Measurements from ENCODE around the gene HHEX.

DNA sequence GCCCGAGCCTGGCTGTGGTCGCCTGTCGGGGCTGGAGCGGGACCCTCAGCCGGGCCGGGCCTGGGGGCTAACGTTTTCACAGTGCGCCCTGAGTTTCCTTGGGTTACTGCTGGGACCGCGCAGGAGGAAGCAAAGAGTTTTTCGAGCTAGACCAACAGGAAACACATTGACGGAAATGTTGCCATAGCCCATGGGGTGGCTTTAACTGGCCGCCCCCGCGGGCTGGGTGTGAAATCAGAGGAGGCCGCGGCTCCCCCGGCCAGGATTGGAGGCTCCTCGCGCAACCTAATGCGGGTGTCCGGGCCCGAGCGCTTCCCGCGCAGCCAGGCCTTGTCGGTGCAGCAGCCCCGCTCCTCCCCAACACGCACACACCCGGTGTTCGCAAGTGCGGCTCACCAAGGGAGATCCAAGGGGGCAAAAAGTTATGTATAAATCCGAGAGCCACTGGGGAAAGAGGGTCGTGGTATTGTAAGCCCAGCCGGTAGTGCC is 1.9 kb downstream of the HHEX start:
- TF ChIP-seq, protein P1, sequence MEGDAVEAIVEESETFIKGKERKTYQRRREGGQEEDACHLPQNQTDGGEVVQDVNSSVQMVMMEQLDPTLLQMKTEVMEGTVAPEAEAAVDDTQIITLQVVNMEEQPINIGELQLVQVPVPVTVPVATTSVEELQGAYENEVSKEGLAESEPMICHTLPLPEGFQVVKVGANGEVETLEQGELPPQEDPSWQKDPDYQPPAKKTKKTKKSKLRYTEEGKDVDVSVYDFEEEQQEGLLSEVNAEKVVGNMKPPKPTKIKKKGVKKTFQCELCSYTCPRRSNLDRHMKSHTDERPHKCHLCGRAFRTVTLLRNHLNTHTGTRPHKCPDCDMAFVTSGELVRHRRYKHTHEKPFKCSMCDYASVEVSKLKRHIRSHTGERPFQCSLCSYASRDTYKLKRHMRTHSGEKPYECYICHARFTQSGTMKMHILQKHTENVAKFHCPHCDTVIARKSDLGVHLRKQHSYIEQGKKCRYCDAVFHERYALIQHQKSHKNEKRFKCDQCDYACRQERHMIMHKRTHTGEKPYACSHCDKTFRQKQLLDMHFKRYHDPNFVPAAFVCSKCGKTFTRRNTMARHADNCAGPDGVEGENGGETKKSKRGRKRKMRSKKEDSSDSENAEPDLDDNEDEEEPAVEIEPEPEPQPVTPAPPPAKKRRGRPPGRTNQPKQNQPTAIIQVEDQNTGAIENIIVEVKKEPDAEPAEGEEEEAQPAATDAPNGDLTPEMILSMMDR (IDR thresholded peaks at IDR 0.05): no peak
- no peak for TF ChIP-seq POLR2A (IDR thresholded peaks at IDR 0.05)

Data from testis (tissue), 2 donors.